HG03460 (cell line): ENCODE data around the gene ZFP36.

Experiments used
- ATAC-seq: cut with Tn5 transposase; IDR thresholded peaks from one replicate; pipeline ENCODE4 v1.9.1; 2021; ENCODE audit not compliant: unreplicated experiment

ZFP36 gene

DNA sequence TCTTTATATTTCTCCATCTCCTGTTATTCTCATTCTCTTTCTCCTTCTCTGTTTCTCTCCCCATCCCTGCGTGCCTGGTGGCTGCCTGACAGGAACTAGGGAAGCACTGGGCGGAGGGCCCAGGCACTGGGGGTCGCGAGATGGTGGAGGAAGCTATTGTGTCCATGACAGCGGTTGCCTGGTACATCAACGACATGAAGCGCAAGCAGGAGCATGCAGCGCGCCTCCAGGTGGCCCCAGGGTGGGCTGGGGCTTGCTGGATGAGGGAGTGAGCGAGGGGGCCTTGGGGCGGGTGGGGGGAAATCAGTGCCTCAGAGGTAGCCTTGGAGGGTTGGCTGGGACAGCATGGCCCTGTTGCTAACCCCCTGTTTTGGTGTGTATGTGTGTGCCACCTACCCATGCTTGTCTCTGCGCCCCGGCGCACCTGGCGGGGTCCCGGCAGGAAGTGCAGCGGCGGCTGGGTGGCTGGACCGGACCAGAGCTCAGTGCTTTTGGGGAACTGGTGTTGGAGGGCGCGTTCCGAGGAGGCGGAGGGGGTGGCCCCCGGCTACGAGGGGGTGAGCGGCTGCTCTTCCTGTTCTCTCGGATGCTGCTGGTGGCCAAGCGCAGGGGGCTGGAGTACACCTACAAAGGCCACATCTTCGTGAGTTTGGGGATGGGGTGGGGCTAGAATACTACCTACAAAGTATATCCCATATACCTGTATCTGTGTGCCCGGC lies 11.0 kb downstream of the ZFP36 start:
- no peak for ATAC-seq

DNA sequence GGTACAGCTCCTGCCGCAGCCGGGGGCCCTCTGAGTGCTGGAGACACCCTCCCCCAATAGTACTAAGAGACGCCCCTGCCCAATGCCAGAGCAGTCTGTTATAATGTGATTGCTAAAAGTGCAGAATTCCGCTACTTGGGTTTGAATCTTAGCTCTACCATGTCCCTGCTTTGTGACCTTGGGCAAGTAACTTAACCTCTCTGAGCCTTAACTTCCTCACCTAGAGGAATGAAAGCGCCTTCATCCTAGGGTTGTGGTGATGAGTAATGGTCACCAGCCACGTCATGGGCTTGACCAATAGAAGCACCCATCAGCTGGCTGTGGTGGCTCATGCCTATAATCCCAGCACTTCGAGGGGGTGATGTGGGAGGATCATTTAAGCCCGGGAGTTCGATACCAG lies 12.4 kb downstream of the ZFP36 start:
- no peak for ATAC-seq

DNA sequence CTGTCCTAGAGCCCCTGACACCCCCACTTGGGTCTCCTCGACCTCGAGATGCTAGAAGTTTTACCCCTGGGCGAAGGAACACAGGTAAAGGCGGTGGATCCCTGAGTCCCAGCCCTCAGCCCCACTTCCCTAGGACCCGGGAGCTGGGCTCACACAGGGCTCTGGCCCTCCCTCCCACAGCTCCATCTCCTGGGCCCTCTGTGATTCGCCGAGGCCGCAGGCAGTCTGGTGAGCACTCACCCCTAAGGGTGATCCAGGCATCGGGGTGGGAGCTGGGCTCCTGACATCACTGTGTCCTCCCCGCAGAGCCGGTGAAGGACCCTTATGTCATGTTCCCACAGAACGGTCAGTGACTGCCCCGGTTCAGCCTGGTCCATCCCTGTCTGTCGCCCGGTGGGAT lies 14.1 kb downstream of the ZFP36 start:
- no peak for ATAC-seq

DNA sequence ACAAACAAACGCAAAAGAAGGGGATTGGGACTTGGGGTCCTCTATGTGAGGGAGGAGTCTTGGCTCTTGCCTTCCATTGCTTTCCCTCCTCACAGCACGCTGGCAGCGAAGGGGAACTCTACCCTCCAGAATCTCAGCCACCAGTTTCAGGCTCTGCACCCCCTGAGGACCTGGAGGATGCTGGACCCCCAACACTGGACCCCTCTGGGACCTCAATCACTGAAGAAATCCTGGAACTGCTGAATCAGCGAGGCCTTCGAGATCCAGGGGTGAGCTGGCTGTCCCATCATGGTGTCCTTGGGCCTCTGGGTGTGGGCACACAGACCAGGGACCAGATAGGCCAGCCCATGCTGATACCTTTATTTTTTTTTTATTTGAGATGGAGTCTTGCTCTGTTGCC lies 15.4 kb downstream of the ZFP36 start:
- no peak for ATAC-seq

DNA sequence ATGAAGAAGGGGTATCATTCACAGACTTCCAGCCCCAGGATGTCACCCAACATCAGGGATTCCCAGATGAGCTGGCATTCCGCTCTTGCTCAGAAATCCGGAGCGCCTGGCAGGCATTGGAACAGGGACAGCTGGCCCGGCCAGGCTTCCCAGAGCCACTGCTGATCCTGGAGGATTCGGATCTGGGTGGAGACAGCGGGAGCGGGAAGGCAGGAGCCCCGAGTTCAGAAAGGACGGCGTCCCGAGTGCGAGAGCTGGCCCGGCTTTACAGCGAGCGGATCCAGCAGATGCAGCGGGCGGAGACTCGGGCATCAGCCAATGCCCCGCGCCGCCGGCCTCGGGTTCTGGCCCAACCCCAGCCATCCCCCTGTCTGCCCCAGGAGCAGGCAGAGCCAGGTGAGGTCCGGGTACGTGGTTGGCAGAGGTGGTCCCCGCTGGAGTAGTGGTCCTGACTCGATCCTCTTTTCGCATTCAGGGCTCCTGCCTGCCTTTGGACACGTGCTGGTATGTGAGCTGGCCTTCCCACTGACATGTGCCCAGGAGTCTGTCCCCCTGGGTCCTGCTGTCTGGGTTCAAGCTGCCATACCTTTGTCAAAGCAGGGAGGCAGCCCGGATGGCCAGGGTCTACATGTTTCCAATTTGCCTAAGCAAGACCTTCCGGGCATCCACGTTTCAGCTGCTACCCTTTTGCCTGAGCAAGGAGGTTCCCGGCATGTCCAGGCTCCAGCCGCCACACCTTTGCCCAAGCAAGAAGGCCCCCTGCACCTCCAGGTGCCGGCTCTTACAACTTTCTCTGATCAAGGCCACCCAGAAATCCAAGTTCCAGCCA lies 16.8 kb downstream of the ZFP36 start:
- ATAC-seq: no peak

DNA sequence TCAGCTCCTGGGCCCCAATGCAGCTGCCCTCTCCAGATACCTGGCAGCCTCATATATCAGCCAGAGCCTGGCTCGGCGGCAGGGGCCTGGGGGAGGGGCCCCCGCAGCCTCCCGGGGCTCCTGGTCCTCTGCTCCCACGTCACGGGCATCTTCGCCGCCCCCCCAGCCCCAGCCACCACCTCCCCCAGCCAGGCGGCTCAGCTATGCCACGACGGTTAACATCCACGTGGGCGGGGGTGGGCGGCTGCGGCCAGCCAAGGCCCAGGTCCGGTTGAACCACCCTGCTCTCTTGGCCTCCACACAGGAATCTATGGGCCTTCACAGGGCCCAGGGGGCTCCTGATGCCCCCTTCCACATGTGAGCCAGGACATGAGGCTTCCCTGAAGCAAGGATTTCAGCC lies 18.3 kb downstream of the ZFP36 start:
- no peak for ATAC-seq

GRCh38 chr19:39425744-39426143 lies 19.1 kb downstream of the ZFP36 start:
- no peak for ATAC-seq

DNA sequence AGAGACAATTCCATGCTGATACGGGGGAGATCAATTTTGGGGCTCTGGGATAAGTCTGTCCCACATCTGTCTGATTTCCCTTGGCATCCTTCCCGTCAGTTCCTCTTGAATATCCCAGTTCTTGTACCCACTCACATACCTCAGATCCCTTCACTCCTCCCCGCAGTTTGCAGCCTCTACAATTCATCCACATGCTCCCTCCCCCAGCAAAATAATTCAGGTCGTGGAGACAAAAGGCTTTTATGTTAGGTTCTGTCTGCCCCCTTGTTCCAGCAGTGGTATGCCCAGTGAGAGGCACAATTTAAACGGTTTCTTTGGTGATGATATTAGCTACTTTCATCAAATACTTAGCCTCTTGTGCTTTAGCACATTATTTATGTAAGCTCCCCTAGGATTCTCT lies 19.5 kb downstream of the ZFP36 start:
- no peak for ATAC-seq

DNA sequence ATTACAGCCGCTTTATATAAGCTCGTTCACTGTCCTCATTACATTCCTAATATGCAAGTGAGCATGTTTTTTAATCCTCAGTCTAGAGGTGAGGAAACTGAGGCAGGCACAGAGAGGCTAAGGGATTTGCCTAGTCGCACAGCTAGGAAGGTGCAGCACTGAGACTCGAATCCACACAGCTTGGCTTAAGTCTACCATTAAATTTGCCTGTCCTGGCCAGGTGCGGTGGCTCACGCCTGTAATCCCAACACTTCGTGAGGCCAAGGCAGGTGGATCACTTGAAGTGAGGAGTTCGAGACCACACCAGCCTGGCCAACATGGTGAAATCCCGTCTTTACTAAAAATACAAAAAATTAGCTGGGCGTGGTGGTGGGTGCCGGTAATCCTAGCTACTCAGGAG lies 21.1 kb downstream of the ZFP36 start:
- ATAC-seq: no peak

GRCh38 chr19:39428283-39429112 lies 21.9 kb downstream of the ZFP36 start:
- ATAC-seq: no peak

DNA sequence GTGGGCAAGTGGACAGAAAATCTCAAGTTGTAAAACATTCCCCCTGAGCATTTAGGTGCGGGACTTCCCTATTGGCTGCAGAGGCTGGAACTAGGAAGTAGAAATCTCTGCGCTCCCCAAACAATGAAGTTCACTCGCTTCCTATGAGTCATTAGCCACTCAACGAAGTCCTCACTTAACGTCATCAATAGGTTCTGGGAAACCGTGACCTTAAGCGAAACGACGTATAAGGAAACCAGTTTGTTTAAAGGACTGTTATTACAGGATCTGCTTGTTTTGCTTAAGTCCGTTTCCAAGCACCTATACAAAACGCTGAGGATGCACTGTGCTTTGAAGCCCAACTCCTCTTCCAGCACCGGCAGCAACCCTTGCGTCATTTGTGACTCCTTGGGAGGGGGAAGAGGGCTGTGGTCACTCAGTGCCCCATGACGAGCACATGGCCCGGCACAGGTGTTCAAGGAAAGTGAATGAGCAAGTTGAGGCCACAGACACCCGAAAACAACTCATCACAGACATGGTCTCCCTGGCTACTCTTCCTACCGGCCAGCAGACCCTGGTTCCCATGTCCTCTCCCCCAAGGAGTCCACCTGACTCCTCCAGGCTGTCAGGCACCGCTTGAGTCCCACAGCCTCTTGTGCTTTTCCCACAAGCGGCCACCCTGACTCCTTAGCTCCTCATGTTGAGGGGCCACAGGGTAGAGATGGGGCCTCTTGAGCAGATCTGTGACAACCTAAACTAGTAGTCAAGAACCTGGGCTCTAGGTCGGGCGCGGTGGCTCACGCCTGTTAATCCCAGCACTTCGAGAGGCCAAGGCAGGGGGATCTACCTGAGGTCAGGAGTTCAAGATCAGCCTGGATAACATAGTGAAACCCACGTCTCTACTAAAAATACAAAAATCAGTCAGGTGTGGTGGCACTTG lies 24.3 kb downstream of the ZFP36 start:
- ATAC-seq: no peak

GRCh38 chr19:39432677-39433025 lies 26.0 kb downstream of the ZFP36 start:
- no peak for ATAC-seq

- ATAC-seq: no peak
Measured at GRCh38 chr19:39433480-39434079, 26.9 kb downstream of the ZFP36 start.

DNA sequence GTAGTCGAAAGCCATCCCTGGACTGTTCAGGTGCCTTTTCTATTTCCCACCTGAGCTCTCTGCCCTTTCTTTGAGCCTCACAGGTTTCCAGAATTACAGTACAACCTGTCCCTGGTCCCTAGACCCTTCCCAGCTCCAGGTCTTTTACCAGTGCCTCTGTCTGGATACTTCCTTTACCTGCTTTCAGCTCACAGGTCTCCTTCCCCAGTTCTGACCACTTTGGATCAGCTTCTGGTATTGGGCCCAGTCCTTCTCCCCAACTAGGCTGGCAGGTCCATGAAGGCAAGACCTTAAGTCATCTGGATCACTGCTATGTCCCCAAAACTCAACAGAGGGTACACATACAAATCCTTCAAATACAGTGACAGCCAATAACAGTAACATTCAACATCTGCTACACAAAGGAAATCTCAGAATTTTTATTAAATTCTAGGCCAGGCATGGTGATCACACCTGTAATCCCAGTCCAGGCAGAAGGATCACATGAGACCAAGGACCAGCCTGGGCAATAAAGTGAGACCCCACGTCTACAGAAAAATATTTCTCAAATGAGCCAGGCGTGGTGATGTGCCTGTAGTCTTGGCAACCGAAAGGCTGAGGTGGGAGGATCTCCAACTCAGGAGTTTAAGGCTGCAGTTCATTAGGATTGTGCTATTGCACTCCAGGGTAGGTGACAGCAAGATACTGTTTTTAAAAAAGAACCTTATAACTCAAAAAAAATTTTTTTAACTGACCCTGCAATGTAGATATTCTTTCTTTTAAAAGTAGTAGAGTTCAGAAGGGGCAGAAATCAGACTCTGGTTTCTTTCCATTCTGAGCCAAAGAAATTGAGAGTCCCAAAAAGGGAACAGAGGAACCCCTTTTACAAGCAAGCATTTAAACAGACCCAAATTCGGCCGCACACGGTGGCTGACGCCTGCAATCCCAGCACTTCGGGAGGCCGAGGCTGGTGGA lies 27.8 kb downstream of the ZFP36 start:
- ATAC-seq: no peak

GRCh38 chr19:39435499-39436349 lies 29.1 kb downstream of the ZFP36 start, which contains the start of gene RPS16:
RPS16 (minus strand) TSS chr19:39435949; CDS start chr19:39435895, 54 bp downstream.
- peak; percentile 82 for ATAC-seq

GRCh38 chr19:39436350-39436716 lies 29.7 kb downstream of the ZFP36 start:
- ATAC-seq: no peak

DNA sequence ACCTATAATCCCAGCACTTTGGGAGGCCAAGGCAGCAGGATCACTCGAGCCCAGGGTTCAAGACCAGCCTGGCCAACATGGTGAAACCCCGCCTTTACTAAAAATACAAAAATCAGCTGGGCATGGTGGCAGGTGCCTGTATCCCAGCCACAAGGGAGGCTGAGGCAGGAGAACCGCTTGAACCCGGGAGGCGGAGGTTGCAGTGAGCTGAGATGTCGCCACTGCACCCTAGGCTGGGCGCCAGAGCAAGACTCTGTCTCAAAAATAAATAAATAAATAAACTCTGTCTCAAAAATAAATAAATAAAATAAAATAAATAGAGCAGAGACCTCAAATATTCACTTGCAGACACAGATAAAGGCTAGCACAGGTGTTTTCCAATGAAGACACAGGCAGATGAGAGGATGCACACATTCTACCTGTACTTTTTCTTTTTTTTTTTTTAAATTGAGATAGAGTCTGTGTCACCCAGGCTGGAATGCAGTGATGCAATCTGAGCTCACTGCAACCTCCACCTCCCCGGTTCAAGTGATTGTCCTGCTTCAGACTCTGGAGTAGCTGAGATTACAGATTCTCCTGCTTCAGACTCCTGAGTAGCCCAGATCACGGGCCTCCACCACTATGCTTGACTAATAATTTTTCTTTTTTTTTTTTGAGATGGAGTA lies 31.8 kb downstream of the ZFP36 start:
- ATAC-seq: no peak
